ENCODE results near the gene CDK5RAP3.
"Not testable (repeated sequence)": the region's sequence is repeated elsewhere in the genome, so short reads cannot be mapped to it uniquely, and the experiment has no call there.

Gene CDK5RAP3

GRCh38 chr17:47970725-47971499 lies at the start of gene CDK5RAP3:
TSS of gene CDK5RAP3 (plus strand) at chr17:47971113. CDS start at chr17:47971147, 34 bp downstream.
- peak; percentile 100 for DNase-seq (ENCODE audit: low spot score)

GRCh38 chr17:47924785-47925677 lies 45.9 kb upstream of the CDK5RAP3 start:
- no peak for DNase-seq (ENCODE audit: low spot score)

DNA sequence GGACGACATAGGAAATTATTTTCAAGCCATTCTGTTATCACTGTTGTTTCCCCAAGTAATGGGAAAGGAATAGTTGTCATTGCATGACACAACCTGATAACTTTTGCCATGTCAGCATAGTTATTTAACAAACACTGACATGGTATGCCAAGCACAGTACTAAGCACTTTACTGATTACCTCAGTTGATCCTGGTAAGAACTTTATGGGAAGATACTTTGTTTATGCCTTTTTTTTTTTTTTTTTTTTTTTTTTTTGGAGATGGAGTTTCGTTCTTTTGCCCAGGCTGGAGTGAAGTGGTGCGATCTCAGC lies 45.3 kb upstream of the CDK5RAP3 start:
- DNase-seq (ENCODE audit: low spot score), result no peak

GRCh38 chr17:47927821-47928400 lies 43.0 kb upstream of the CDK5RAP3 start:
- no peak for DNase-seq (ENCODE audit: low spot score)

- no peak for DNase-seq (ENCODE audit: low spot score)
These were observed 42.5 kb upstream of the CDK5RAP3 start for GRCh38 chr17:47928415-47928814.

GRCh38 chr17:47929218-47930000 lies 41.5 kb upstream of the CDK5RAP3 start:
- no peak for DNase-seq (ENCODE audit: low spot score)

- DNase-seq (ENCODE audit: low spot score), result no peak
These were observed 39.1 kb upstream of the CDK5RAP3 start for GRCh38 chr17:47931848-47932247.

- DNase-seq (ENCODE audit: low spot score), result no peak
These were observed 36.1 kb upstream of the CDK5RAP3 start for GRCh38 chr17:47934856-47935255.

- not testable (repeated sequence) for DNase-seq (ENCODE audit: low spot score)
These were observed 35.4 kb upstream of the CDK5RAP3 start for GRCh38 chr17:47935468-47935867.

- DNase-seq (ENCODE audit: low spot score), result peak; percentile 92
These were observed 35.0 kb upstream of the CDK5RAP3 start for GRCh38 chr17:47935961-47936360.

GRCh38 chr17:47937941-47938340 lies 33.0 kb upstream of the CDK5RAP3 start:
- DNase-seq (ENCODE audit: low spot score), result no peak

DNA sequence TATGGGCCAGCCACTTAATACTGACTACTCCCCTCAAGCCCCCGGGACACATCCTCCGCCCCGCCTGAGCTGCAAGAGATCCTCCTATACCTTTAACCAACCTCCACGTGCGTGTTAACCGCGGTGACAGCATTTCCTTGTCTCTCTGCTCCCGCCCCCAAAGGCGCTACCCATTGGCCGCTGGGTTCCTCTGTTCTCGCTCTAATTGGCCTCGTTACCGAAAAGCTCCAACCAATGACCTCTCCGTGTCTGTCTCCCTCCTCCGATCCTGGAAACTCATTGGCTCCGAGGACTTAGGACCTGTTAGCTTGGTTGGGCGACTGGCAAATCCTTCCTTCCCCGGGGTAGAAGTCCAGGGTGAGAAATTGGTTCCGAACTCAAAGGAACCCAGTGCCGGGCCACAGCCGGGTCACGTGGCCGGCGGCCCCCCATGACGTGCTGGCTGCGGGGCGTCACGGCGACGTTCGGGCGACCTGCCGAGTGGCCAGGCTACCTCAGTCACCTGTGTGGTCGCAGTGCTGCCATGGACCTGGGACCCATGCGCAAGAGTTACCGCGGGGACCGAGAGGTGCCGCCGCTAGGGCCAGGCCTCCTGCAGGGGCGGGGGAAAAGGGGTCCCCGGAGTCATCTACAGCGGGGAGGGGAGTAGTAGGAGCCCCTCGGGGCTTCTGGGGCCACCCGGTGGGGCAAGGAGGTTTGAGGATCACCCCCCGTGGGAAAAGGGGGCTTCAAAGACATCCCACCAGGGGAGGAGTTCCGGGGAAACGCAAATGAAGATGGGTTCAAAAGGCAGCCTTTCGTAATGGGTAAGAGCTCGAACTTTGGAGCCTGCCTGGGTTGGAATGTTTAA lies 29.4 kb upstream of the CDK5RAP3 start, which contains the start of gene PNPO:
TSS of gene PNPO (plus strand) at position 326 of the 850 bp plus-strand sequence. CDS start at position 431, 105 bp downstream.
- DNase-seq (ENCODE audit: low spot score), result peak; percentile 94

DNA sequence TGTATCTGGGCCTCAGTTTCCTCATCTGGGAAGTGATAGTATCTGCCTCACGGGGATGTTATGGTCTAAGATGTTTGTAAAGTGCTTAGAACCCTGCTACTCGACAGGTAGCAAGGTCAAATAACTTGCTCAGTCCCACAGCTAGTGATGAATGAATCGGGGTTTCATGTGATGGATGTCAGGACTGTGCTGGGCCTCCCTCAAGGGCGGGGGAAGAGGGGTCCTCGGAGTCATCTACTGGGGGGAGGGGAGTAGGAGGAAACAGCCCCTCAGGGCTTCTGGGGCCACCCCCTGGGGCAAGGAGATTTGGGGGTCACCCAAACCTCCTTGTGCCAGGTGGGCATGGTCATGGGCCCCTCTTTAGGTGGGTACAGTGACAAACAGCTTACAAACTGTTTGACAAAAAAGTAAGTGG lies 28.8 kb upstream of the CDK5RAP3 start:
- DNase-seq (ENCODE audit: low spot score), result no peak

- no peak for DNase-seq (ENCODE audit: low spot score)
These were observed 28.3 kb upstream of the CDK5RAP3 start for GRCh38 chr17:47942568-47942967.

DNA sequence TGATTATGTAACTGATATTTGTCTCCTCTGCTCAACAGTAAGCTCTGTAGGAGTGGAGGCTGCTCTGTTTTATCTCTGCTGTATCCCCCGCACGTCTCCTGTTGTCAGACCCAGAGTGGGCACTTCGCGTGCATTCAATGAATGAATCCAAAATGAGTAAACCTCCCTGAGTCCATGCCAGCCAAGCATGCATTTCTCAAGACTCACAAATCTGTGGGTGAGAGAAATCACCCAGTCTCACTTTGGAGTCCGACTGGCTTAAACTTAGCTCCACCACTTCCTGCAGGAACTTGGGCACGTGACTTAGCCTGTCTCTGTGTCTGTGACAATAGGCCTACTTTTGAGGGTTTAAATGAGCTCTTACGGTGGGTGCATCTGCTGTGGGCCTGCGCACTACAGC lies 25.8 kb upstream of the CDK5RAP3 start:
- no peak for DNase-seq (ENCODE audit: low spot score)

- no peak for DNase-seq (ENCODE audit: low spot score)
These were observed 25.1 kb upstream of the CDK5RAP3 start for GRCh38 chr17:47945529-47946508.

- no peak for DNase-seq (ENCODE audit: low spot score)
These were observed 24.4 kb upstream of the CDK5RAP3 start for GRCh38 chr17:47946516-47946915.

- DNase-seq (ENCODE audit: low spot score), result peak; percentile 87
These were observed 23.9 kb upstream of the CDK5RAP3 start for GRCh38 chr17:47946929-47947397.

DNA sequence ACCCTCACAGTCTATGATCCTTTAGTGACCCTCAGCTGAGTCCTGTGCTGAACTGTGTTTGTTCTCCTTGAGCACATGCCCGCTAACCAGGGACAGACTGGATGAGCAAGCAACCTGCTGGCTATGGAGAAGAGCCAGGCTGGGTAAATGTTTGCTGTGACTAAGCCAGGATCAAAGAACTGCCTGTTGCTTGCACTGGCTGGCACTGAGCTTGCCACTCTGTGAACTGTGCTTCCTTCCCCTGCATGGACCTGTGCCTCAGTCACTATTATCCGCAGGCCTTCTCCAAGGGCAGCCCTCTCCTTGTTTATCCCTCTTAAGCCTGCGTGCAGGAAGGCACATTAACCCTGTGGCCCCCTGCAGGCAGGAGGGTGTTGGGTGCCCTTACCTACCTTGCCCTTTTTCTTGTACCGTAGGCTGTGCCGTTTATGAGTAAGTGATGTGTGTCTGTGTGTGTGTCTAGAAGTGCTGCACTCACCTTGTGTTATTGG lies 22.2 kb upstream of the CDK5RAP3 start:
- DNase-seq (ENCODE audit: low spot score), result no peak

All from hematopoietic multipotent progenitor cell treated with erythropoietin and hydrocortisone succinate and interleukin-3 and kit ligand, for 15 days (in vitro differentiated cells).